Calu3 (cell line): ENCODE data around the gene PCSK7. TPM values are rescaled to one million over a fixed set of nuclear protein-coding genes. Genes with fewer than 3 reads are reported as not detected.

Experiments used
- BruUV-seq: library from RNA; stranded (reverse); fragments of 400-500 nt; replicated peaks from 2 replicates; lab custom pipeline; 2021; lab: Mats Ljungman, UMichigan
- CTCF ChIA-PET: fragments of 300-600 bp; sonication (Branson Sonifier 250); formaldehyde crosslinking; loops from one replicate; lab custom pipeline; 2022; ENCODE audit warnings: antibody characterized with exemption; lab: Charles Lee
- DNase-seq: peaks from one replicate; pipeline ENCODE4 v3.0.0; 2022
- H3K27ac Mint-ChIP-seq: one replicate; pipeline ENCODE4 v1.8.0; 2022; ENCODE audit warnings: mixed read lengths; ENCODE audit not compliant: unreplicated experiment
- H3K27me3 Mint-ChIP-seq: one replicate; pipeline ENCODE4 v1.8.0; 2022; ENCODE audit warnings: mixed read lengths; ENCODE audit not compliant: unreplicated experiment
- H3K36me3 Mint-ChIP-seq: one replicate; pipeline ENCODE4 v1.8.0; 2022; ENCODE audit warnings: mild to moderate bottlenecking, moderate library complexity, mixed read lengths; ENCODE audit not compliant: insufficient read depth, unreplicated experiment
- H3K4me1 Mint-ChIP-seq: one replicate; pipeline ENCODE4 v1.8.0; 2022; ENCODE audit warnings: mild to moderate bottlenecking, low read depth, mixed read lengths; ENCODE audit not compliant: unreplicated experiment
- H3K4me3 Mint-ChIP-seq: one replicate; pipeline ENCODE4 v1.8.0; 2022; ENCODE audit warnings: mild to moderate bottlenecking, low read depth, moderate library complexity, mixed read lengths; ENCODE audit not compliant: unreplicated experiment
- H3K9me3 Mint-ChIP-seq: one replicate; pipeline ENCODE4 v1.8.0; 2022; ENCODE audit warnings: low read depth, mixed read lengths; ENCODE audit not compliant: unreplicated experiment
- CTCF ChIP-seq: fragments of 200-600 bp; IDR thresholded peaks from one replicate; pipeline ENCODE4 v1.8.0; 2022; ENCODE audit warnings: antibody characterized with exemption; ENCODE audit not compliant: unreplicated experiment
- intact Hi-C: fragments of 100-400 bp; cut with micrococcal nuclease; formaldehyde crosslinking; loops from one replicate; pipeline ENCODE4 v1.10.0; 2022; ENCODE audit not compliant: unreplicated experiment
- total RNA-seq: library from RNA; stranded (reverse); gene quantifications from 2 replicates; pipeline ENCODE4 v1.2.3, GENCODE V29; 2022

Gene PCSK7
- total RNA-seq, 1 experiment from 2014 or later, result 44.3 TPM

- Mint-ChIP-seq H3K27me3 (no peaks in the 10 kb centered on the region), H3K4me3 (no peak overlapping the region), H3K4me1 (peaks cover 6% of the 10 kb centered on the region), H3K36me3 (peaks cover 32% of the 10 kb centered on the region), H3K9me3 (no peaks in the 10 kb centered on the region), H3K27ac (no peak overlapping the region)
- intact Hi-C loops, result no loop called here
- TF ChIP-seq CTCF, result no peak
- CTCF ChIA-PET, result interaction anchor here (0.8 kb wide), 1 partner anchor 37 kb away, joined by 11 read pairs; no protein-coding TSS in a partner anchor
- no TSS peak for BruUV-seq
- no peak for DNase-seq
Observed at GRCh38 chr11:117170210-117170609, 61.7 kb downstream of the PCSK7 start.

- Mint-ChIP-seq H3K9me3 (no peaks in the 10 kb centered on the region), H3K4me3 (no peak overlapping the region), H3K36me3 (peaks cover 35% of the 10 kb centered on the region), H3K4me1 (peaks cover 8% of the 10 kb centered on the region), H3K27ac (no peak overlapping the region), H3K27me3 (no peaks in the 10 kb centered on the region)
- TF ChIP-seq CTCF, result no peak
- BruUV-seq, result no TSS peak
- DNase-seq, result no peak
- intact Hi-C loops, result no loop called here
- CTCF ChIA-PET, result interaction anchor here (0.5 to 0.6 kb wide), 2 partner anchors 21 to 527 kb away, joined by 3 to 4 read pairs; no protein-coding TSS in a partner anchor
Observed at GRCh38 chr11:117169736-117170135, 62.1 kb downstream of the PCSK7 start.

GRCh38 chr11:117166491-117166890, 65.4 kb downstream of the PCSK7 start:
- H3K4me1 Mint-ChIP-seq, result peaks cover 8% of the 10 kb centered on the region
- H3K9me3 Mint-ChIP-seq, result no peaks in the 10 kb centered on the region
- no peaks in the 10 kb centered on the region for H3K27me3 Mint-ChIP-seq
- no TSS peak for BruUV-seq
- H3K27ac Mint-ChIP-seq, result no peak overlapping the region
- TF ChIP-seq CTCF, result no peak
- peaks cover 35% of the 10 kb centered on the region for H3K36me3 Mint-ChIP-seq
- CTCF ChIA-PET, result interaction anchor here (1.0 kb wide), 1 partner anchor 22 kb away, joined by 3 read pairs; the partner anchor contains the start of gene PAFAH1B2
- intact Hi-C loops, result no loop called here
- DNase-seq, result no peak
- H3K4me3 Mint-ChIP-seq, result no peak overlapping the region

GRCh38 chr11:117160826-117161225, 71.0 kb downstream of the PCSK7 start:
- intact Hi-C loops, result no loop called here
- Mint-ChIP-seq H3K27me3 (no peaks in the 10 kb centered on the region), H3K36me3 (peaks cover 29% of the 10 kb centered on the region), H3K9me3 (no peaks in the 10 kb centered on the region), H3K27ac (no peak overlapping the region), H3K4me1 (peaks cover 7% of the 10 kb centered on the region), H3K4me3 (no peak overlapping the region)
- no peak for DNase-seq
- no peak for TF ChIP-seq CTCF
- no TSS peak for BruUV-seq
- CTCF ChIA-PET, result interaction anchor here (0.5 to 0.7 kb wide), 3 partner anchors 9 to 1984 kb away, joined by 3 to 4 read pairs (median 3); no protein-coding TSS in a partner anchor
